NOMO-1 treated with DMSO at 0.1 percent for 48 hours (cell line): ENCODE data around the gene CTAGE9.

Source experiments
- DNase-seq: peaks from one replicate; lab custom pipeline; 2025; ENCODE audit not compliant: unreplicated experiment; lab: John Stamatoyannopoulos, UW

Gene CTAGE9

DNA sequence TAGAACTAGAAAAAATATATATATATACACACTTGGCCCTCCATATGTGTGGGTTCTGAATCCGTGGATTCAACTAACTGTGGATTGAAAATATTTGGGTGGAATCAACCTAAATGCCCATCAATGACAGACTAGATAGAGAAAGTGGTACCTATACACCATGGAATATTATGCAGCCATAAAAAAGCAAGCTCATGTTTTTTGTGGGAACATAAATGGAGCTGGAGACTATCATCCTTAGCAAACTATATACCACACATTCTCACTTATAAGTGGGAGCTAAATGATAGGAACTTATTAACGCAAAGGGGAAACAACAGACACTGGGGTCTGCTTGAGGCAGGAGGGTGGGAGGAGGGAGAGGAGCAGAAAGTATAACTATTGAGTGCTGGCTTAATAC lies 37.6 kb downstream of the CTAGE9 start:
- no peak for DNase-seq

GRCh38 chr6:131669891-131670290 lies 40.9 kb downstream of the CTAGE9 start:
- DNase-seq, result no peak

GRCh38 chr6:131663578-131664165 lies 47.1 kb downstream of the CTAGE9 start:
- DNase-seq, result no peak

DNA sequence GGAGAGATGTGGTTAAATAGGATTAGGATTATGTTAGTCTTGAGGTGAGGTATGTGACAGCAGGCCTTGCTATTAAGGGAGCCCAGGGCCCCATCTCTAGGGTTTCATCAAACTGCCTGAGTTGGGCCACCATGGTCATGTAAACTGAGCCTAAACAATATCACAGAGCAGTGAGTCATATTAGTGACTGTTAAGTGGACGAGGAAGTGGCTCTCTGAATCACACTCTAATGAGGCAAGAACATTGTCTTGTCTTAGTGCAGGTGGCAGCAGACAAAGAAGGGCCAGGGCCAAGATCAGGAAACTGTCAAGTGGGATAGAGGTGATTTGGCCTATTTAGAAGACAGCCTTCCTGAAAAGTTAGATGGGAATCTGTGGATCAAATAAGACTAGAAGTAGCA lies 50.6 kb downstream of the CTAGE9 start:
- peak; percentile 61 for DNase-seq
